Activated T-cell treated with anti-CD3 and anti-CD28 coated beads, Interleukin-2, amount 50 U/mL, for 48 hours (primary cell): Measurements from ENCODE around the gene BCL2A1.
A peak's percentile ranks its signal among the peaks of the same experiment; 100 is the strongest.
"Not testable (repeated sequence)": the region's sequence is repeated elsewhere in the genome, so short reads cannot be mapped to it uniquely, and the experiment has no call there.

Experiments used
- DNase-seq, 2 experiments: peaks; one replicate each; pipeline ENCODE4 v3.0.0-alpha.2; 2020

The BCL2A1 gene

DNA sequence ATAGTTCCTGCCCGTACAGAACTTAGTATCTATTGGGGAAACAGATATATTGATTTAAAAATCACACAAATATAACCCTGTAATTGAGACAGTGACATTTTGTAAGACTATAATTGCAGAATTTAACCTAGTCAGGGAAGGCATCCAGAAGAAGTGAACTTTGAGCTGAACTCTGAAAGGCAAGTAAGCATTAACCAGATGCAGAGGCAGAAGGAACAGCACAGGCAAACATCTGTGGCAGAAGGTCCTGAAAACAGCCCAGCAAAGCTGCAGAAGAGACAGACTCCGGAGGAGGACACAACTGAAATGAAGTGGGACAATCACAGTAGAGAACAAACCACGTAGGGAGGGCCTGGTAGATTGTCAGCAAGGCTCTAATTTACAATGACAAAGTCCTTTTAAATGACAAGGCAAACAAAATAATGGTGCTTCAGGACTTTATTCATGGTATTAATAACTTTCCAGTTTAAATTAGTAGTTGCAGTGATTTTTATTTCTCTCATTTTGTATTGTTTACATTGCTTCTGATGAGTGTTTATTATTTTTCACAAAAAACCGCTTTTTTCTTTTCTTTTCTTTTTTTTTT is 14.5 kb downstream of the BCL2A1 start:
- DNase-seq, result no peak

DNA sequence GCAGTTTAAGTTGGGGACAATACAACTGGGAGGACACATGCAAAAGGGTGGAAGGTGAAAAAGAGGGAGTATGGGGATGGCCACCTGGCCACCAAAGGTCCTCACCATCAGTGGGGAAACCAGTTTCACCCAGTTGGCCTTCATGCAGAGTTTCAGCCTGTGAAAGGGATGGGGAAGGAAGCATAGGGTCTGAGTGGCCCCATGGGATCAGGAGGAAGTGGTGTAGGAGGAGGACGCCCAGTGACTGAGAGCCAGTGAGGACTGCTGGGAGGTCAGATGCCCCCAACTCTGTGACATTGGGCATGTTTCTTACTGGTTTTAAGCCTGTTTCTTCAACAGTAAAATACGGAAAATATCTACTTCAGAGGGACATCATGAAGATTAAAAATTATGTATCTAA is 16.3 kb downstream of the BCL2A1 start:
- DNase-seq, result no peak

DNA sequence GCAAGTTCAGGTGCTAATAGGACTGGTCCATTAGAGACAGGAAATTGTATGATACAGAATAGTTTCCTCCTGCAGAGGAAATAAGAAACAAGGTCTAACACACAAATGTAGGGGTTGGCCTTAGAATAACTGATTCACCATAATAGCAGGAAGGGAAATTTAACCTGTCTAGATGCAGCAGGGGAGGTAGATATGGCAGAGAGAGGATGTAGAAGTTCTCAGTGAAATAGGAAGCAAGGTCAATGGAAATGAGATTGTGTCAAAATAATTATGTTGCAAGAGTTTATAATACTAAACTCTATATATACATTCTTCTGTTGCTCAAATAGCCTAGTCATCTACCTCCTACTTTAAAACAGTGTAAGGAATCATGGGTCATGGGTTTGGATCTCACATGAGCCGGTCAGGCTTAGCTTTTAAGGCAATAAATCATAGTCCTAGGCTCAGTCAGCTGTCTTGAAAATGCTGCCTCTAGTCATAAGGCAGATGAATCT is 17.0 kb downstream of the BCL2A1 start:
- no peak for DNase-seq

DNA sequence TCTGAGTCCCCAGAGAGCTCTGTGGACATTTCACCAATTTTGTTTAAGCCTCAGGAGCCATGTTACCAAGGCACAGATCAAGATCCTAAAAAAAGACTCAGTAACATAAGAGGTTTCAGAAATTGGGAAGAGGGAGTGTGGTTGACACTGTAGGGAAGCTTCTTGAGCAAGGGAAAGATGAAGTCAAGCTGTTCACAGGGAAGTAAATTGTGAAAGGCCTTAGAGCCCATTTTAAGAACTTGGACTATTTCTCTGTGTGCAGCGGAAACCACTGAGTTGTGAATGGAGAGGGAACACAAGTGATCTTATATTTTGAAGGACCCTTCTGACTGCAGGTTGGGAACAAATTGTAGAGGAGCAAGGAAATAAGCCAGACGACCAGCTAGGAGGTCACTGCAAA is 18.7 kb downstream of the BCL2A1 start:
- no peak for DNase-seq

DNA sequence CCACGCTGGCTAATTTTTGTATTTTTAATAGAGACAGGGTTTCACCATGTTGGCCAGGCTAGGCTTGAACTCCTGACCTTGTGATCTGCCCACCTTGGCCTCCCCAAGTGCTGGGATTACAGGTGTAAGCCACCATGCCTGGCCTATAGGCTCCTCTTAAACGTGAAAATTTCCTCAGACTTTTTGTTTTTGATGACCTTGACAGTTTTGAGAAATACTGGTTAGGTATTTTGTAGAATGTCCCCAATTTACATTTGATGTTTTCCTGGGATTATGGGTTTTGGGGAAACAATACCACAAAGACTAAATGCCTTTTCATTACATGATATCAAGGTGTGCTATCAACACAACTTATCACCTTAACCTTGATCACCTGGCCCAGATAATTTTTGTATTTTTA is 20.7 kb downstream of the BCL2A1 start:
- DNase-seq, result no peak

DNA sequence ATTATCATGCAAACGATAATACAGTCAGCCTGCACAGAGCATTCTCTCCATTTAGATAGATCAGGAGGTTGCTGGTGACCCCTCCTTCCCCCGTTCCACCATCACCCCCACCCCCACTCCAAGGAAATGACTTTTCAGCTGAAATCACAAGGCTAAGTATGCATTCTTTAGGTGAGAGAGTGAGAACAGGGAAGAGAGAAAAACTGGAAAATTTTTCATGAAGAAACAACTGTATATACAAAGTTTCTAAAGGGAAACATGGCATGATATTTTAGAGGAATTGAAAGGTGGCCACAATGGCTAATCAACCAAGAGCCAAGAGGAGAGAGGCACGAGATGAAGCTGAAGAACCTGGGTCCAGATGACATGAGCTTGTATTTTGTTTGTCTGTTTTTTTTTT is 22.2 kb downstream of the BCL2A1 start:
- DNase-seq, result no peak

DNA sequence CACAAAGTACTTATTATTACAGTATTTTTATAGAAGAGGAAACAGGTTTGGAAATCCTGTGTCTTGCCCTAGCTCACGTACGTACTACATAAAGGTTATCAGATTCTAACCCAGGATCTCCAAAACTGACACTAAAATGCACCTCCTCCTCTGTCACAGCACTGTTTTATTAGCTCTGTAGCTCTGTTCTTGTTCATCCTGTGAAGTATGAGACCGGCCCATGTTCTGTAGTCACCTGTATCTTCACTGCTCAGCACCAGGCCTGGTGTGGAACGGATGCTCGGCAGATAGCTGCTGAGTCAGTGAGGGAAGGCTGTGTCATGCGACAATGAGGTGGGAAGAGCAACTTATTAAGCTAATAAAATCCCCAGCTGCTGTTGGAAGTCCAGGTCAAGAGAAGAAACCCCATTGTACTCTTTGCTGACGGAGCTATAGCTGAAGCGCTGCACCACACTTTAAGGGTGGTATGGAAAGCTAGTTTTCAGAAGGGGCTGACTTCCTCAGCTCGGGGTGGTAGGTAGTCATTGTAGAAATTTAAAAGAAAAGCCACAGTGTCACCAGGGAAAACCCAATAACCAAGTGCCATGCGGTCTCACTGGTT is 22.8 kb downstream of the BCL2A1 start:
- no peak for DNase-seq

DNA sequence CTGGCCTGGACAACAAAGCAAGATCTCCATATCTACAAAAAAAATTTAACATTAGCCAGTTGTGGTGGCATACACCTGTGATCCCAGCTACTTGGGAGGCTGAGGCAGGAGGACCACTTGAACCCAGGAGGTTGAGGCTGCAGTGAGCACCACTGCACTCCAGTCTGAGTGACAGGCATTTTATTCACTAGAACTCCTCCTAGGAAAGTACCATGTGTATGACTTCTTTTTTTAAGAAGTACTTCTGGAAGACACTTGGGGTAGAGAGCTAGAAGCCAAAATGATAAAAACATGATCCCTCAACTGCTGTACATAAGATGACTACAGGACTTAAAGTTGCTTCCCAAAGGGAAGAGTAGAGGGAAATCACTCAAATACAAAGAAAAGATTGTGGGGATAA is 24.0 kb downstream of the BCL2A1 start:
- no peak for DNase-seq

DNA sequence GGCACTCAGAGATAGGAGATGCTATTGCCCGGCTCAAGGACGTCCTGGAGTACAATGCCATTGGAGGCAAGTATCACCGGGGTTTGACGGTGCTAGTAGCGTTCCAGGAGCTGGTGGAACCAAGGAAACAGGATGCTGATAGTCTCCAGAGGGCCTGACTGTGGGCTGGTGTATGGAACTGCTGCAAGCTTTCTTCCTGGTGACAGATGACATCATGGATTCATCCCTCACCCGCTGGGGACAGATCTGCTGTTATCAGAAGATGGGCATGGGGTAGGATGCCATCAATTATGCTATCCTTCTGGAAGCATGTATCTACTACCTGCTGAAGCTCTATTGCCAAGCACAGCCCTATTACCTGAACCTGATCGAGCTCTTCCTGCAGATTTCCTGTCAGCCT is 26.4 kb downstream of the BCL2A1 start:
- no peak for DNase-seq

DNA sequence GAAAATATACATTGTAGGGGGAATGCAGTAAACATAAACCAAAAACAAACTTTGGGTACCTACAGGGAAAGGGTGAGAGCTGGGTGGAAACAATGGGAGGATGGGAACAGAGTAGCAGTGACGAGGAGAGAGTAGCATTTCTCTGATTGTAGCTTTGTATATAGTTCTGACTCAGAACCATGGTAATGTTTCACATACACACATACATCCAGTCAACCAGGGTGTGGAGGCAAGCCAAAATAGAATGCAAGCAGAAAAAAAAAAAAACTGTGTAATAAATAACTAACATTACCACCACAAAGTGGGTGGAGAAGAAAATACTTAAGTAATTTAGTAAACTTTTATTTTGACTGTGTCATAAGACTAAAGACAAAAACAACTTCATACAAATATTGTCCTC is 27.2 kb downstream of the BCL2A1 start:
- no peak for DNase-seq

DNA sequence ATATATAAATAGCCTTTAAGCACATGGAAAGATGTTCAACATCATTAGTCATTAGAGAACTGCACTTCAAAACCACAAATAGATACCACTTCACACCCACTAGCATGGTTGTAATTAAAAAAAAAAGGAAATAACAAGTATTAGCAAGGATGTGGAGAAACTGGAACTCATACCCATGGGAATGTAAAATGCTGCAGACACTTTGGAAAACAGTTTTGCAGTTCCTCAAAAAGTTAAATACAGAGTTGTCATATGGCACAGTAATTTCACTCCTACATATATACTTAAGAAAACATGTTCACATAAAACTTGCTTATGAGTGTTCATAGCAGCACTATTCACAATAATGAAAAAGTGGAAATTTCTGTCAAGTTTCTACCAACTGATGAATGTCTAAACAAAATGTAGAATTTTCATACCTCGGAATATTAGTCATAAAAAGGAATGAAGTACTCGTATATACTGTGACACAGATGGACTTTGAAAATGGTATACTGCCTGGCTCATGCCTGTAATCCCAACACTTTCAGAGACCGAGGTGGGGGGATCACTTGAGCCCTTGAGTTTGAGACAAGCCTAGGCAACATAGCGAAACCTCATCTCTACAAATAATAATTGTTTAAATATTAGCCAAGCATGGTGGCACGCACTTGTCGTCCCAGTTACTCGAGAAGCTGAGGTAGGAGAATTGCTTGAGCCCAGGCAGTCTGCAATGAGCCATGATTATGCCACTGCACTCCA is 28.1 kb downstream of the BCL2A1 start:
- DNase-seq, result no peak

DNA sequence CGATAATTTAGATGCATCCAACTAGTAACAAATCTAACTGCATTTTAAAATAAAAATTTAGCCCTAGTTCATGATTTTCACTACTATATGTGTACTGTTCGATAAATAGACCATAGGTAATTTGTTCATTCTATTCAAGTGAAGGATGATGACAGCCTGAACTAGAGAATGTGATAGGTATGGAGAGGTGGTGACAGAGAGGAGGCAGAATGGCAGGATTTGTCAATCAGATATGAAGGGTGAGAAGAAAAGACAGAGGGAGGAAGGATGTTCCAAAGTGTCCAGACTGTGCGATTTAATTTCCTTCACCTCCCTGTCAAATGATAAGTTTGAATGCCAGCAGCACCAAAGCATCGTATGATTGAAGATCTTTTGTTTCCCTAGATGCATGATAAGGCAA is 31.6 kb downstream of the BCL2A1 start:
- DNase-seq, result no peak

DNA sequence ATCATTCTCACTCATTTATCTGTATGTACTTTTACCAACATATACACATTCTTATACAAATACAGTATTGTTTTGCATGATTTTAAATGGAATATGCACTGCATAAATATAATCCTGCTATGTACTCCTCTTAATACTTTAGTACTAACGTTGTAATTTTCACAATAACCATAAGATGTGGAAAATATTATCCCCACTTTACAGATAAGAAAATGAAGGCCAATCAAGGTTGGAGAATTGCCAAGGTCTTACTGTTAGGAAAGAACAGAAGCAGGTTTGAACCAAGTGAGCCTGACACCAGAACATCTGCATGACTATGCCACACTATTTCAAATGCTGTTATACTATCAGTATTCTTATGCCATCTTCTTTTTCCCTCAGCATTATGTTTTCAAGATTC is 32.9 kb downstream of the BCL2A1 start:
- no peak for DNase-seq

DNA sequence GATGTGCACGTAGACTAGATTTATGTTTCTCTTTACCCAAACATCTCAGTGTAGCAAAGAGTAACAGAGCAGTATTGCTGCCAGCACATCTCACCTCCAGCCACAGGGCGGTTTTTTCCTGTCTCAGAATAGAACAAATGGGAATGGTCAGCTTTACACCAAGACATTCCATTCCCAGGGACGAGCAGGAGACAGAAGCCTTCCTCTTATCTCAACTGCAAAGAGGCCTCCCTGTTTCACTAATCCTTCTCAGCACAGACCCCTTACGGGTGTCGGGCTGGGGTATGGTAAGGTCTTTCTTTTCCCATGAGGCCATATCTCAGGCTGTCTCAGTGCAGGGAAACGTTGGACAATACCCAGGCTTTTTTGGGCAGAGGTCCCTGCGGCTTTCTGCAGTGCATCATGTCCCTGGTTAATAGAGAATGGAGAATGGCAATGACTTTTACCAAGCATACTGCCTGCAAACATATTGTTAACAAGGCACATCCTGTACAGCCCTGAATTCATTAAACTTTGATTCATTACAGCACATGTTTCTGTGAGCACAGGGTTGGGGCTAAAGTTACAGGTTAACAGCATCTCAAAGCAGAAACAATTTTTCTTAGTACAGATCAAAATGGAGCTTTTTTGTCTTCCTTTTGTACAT is 35.3 kb downstream of the BCL2A1 start:
- DNase-seq, result not testable (repeated sequence)

DNA sequence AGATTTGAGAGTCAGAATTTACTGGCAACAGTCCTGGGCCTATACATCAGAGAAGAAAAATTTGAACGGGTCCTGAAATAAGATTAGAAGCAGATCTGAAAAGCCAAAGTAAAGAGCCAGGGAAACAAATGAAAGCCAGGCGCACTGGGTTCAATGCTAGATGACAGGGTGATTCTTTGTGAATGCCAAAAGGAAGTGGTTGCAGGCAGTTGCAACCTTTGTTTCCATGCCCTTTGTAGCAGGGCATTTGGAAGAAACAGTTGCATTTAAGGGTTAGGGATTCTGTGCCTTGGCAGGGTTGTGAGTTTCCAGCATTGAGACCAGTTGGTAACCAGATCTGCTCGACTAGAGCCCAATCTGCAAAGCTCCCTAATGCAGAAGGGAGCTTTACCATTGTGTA is 37.8 kb downstream of the BCL2A1 start:
- no peak for DNase-seq

DNA sequence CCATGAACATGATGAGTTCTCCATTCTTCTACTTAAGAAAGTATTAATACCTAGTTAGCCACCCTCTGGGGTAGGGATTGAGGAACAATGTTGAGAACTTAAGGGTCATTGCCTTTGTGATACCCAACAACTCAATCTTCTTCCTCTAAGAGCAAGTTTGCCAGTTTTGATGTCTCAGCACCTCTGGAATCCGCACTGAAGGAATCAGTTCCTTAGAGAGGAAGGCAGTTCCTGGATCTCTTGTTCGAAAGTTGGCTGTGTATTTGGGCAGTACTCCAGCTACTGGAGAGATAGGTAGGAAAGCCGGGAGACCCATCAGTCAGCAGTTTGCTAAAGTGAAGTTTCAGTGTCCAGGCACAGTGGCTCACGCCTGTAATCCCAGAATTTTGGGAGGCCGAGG is 38.5 kb downstream of the BCL2A1 start:
- no peak for DNase-seq

DNA sequence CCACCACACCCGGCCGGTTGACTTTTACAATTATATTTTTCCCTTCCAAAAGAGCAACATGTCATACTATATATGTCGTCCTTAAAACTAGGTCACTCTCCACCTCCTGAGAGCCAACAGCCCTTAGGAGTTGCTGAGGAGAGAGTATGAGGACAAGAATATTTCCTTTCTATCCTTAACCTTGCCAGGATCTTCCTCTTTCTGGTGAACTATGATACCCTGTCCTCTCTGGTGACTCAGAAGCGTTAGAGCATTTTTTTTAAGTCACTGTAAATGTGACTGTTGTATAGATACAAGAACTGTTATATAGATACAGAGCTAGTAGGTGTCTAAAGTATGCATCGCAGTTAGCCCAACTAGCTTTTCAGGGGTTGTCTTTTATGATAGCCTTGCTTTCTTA is 40.5 kb downstream of the BCL2A1 start:
- DNase-seq, result no peak

DNA sequence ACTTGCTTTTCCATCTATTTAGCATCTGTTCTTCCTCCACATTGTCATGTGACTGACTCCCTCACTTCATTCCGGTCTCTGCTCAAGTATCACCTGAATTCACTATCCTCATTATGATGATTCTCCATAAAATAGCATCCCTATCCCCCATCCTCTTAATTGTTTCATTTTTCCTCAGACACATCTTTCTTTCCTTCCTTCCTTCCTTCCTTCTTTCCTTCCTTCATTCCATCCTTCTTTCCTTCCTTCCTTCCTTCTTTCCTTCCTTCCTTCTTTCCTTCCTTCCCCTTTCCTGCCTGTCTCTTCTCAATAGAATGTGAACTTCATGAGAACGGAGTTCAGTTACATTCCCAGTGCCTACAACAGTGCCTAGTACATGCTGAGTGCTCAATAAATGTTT is 41.6 kb downstream of the BCL2A1 start:
- no peak for DNase-seq

DNA sequence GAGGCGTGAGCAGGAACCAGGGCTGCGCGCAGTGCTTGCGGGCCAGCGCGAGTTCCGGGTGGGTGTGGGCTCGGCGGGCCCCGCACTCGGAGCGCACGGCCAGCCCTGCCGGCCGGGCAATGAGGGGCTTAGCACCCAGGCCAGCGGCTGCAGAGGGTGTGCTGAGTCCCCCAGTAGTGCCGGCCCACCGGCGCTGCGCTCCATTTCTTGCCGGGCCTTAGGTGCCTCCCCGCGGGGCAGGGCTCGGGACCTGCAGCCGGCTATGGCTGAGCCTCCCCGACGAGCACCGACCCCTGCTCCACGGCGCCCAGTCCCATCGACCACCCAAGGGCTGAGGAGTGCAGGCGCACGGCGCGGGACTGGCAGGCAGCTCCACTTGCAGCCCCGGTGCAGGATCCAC is 44.9 kb downstream of the BCL2A1 start:
- DNase-seq, result not testable (repeated sequence)

DNA sequence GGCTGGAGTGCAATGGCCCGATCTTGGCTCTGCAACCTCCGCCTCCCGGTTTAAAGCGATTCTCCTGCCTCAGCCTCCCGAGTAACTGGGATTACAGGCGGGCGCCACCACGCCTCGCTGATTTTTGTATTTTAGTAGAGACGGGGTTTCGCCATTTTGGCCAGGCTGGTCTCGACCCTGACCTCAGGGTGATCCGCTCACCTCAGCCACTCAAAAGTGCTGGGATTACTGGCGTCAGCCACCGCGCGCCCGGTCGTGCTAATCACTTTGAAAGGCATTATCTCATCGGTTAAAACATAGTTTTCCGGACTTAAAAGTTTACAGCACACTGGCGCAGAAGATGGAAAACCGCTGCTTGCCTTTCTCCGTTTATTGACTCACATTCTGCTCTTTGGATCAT is 46.6 kb downstream of the BCL2A1 start:
- no peak for DNase-seq

DNA sequence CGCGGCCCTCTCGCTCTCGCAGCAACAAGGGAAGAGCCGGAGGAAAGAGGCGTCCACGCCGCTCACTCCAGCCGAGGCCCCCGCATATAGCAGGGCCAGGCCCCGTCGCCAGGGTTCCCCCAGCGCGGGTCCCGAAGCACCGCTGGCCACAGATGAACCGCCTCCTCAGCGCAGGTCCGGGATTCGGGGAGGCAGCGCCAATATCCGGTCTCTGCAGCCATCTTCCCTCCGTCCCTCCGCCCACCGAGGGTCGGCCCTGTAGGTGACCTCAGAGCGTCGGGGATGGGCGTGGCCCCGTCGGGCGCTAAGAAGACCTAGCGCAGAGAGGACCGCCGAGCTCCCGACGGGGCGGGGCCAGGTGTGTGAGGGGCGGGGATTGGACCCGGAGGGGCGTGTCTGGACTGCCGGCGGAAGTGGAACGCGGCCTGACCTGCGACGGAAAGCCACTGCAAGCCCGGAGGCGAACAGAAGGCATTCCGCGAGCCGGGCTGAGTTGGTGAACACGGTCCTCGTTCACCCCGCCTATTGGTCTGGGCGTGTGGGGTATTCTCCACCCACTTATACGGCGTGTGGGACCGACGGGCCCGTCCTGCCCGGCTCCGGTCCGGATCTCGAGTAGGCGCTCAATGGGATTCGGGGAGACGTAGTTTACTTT is 47.4 kb downstream of the BCL2A1 start:
- peak; percentile 100 for DNase-seq

DNA sequence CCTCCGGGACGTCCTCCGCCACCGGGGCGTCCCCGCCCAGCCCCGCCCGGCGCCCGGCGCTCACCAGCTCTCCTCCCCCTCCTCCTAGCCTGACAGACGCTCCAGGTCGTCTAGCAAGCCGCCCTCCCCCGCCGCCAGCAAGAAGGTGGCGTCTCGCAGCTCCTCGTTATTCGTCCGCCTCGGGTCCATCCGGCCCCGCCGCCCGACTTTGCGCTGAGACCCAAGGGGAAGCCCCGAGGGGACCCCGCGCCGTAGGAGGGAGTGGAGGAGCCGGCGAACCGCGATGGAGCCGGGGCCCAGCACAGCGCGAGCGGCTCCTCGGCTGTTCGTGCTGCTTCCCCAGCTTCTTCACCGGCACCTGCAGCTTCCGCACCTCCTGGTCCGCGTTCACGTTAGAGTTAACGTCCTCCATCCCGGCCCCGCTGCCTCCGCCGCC is 47.9 kb downstream of the BCL2A1 start:
- DNase-seq, result peak; percentile 80 to 82

DNA sequence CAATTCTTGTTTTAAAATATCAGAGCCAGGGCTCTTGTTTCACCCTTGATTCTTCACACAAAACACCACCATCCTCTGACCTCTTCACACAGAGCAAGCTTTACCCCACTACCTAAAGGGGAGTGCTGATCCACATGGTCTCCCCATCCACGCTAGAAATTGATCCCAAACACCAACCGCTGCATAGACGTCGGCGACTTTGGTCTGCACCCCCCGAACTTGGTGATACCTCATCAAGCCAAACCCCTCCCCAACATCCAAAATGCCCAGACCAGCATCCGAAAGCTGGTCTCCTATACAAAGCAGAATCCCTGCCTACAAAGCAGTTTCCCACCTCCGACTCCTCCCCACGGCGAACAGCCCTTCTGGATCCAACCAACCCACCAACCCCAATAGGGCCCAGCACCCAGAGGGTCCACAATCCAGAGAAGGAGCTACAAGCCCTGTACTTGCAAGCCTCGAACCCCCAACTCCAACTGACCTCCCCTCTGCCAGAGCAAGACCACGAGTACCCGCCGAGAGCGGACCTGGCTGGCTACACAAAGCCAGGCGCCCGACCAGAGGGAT is 48.4 kb downstream of the BCL2A1 start:
- DNase-seq, result no peak
